ENCODE results near the gene ITGB1BP1.

The ITGB1BP1 gene

DNA sequence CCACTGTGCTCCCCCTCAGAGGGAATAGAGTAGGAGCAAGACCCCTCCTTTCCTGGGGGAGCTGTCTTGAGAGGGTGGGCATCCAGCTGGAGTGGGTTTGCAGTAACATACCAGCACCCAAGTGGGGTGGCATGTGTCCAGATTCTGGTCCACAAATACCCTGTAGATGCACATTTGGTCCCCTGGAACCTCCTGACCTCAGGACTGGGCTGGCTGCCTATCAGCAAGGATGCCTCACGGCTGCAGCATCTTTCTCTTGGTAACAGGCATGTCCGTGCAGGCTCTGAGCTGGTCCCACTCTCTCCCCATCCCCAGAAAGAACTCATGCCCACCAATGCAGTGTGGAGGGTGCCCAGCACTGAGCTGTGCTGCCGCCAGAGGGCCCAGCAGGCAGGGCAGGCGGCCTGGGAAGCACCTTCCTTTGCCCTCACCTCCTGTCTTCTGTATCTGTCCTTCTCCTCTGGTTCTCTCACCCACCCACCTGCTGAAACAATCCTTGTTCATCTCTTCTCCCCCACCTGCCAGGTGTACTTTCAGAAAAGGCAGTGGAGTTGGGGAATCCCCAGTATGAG is 47.4 kb downstream of the ITGB1BP1 start:
- Histone ChIP-seq H3K4me3 (ENCODE audit: low read length) (no peak overlapping the region), H3K4me1 (ENCODE audit: low read length) (no peaks in the 10 kb centered on the region), H3K9me3 (replicated peaks; ENCODE audit: insufficient read depth, low read length) (no peaks in the 10 kb centered on the region), H3K9ac (ENCODE audit: low read length) (no peak overlapping the region), H3K27ac (ENCODE audit: low read length) (no peak overlapping the region), H3K36me3 (replicated peaks; ENCODE audit: insufficient read depth, low read length) (no peaks in the 10 kb centered on the region), H4K20me1 (ENCODE audit: insufficient read depth, low read length) (no peaks in the 10 kb centered on the region), H3K27me3 (replicated peaks; ENCODE audit: insufficient read depth, low read length) (no peaks in the 10 kb centered on the region), H3K79me2 (ENCODE audit: low read length) (no peaks in the 10 kb centered on the region), H3K9me2 (replicated peaks; ENCODE audit: insufficient read depth, low read length) (no peaks in the 10 kb centered on the region), H2AFZ (ENCODE audit: low read length) (no peak overlapping the region), H3F3A (ENCODE audit: insufficient read depth, low read length) (no peaks in the 10 kb centered on the region), H3K4me2 (ENCODE audit: low read depth, low read length) (no peak overlapping the region)
- no peak for DNase-seq
- TF ChIP-seq, protein P1, sequence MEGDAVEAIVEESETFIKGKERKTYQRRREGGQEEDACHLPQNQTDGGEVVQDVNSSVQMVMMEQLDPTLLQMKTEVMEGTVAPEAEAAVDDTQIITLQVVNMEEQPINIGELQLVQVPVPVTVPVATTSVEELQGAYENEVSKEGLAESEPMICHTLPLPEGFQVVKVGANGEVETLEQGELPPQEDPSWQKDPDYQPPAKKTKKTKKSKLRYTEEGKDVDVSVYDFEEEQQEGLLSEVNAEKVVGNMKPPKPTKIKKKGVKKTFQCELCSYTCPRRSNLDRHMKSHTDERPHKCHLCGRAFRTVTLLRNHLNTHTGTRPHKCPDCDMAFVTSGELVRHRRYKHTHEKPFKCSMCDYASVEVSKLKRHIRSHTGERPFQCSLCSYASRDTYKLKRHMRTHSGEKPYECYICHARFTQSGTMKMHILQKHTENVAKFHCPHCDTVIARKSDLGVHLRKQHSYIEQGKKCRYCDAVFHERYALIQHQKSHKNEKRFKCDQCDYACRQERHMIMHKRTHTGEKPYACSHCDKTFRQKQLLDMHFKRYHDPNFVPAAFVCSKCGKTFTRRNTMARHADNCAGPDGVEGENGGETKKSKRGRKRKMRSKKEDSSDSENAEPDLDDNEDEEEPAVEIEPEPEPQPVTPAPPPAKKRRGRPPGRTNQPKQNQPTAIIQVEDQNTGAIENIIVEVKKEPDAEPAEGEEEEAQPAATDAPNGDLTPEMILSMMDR (IDR thresholded peaks at IDR 0.05; ENCODE audit: low read length): no peak
- TF ChIP-seq EZH2 (optimal IDR thresholded peaks at IDR 0.05; ENCODE audit: low read depth, low read length): no peak
- TF ChIP-seq EZH2phosphoT487 (IDR thresholded peaks at IDR 0.05; ENCODE audit: low read length): no peak

DNA sequence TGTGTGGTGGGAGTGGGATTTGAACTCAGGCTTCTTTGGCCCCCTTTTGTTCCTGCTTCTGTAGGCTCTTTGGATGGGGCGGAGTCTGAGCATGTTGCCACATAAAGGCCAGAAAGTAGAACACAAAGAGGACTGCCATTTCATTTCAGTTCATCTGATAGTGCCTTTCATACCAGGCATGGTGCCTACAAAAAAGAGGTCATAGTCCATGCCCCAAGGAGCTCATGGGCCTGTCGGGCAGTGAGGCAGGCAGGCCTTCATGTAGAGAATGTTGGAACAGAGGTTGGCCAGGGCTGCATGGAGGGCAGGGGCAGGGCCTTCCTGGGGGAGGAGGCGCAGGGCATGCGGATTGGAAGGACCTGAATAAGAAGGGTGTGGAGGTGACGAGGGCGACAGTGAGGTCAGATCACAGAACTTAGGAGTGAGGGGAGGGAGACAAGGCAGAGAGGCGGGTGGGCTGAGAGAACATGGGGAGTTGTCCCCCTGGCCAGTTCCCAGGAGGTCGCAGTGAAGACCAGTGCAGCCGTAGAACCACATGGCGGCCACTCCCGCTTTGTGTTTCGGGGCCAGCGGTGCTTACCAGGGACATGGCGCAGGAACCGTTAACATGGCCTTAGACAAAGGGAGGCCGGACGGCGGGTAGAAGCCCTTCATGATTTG is 49.1 kb downstream of the ITGB1BP1 start:
- Histone ChIP-seq H3K27ac (ENCODE audit: low read length) (no peak overlapping the region), H3K4me2 (ENCODE audit: low read depth, low read length) (no peak overlapping the region), H4K20me1 (ENCODE audit: insufficient read depth, low read length) (no peaks in the 10 kb centered on the region), H3K27me3 (replicated peaks; ENCODE audit: insufficient read depth, low read length) (no peaks in the 10 kb centered on the region), H3K4me1 (ENCODE audit: low read length) (no peaks in the 10 kb centered on the region), H3K79me2 (ENCODE audit: low read length) (no peaks in the 10 kb centered on the region), H3K9ac (ENCODE audit: low read length) (no peak overlapping the region), H3K4me3 (ENCODE audit: low read length) (no peak overlapping the region), H3K9me3 (replicated peaks; ENCODE audit: insufficient read depth, low read length) (no peaks in the 10 kb centered on the region), H3F3A (ENCODE audit: insufficient read depth, low read length) (no peaks in the 10 kb centered on the region), H3K36me3 (replicated peaks; ENCODE audit: insufficient read depth, low read length) (no peaks in the 10 kb centered on the region), H3K9me2 (replicated peaks; ENCODE audit: insufficient read depth, low read length) (no peaks in the 10 kb centered on the region), H2AFZ (ENCODE audit: low read length) (no peak overlapping the region)
- no peak for DNase-seq
- TF ChIP-seq, protein P1 (IDR thresholded peaks at IDR 0.05; ENCODE audit: low read length): no peak
- TF ChIP-seq EZH2phosphoT487 (IDR thresholded peaks at IDR 0.05; ENCODE audit: low read length) (no peak), EZH2 (optimal IDR thresholded peaks at IDR 0.05; ENCODE audit: low read depth, low read length) (no peak)

DNA sequence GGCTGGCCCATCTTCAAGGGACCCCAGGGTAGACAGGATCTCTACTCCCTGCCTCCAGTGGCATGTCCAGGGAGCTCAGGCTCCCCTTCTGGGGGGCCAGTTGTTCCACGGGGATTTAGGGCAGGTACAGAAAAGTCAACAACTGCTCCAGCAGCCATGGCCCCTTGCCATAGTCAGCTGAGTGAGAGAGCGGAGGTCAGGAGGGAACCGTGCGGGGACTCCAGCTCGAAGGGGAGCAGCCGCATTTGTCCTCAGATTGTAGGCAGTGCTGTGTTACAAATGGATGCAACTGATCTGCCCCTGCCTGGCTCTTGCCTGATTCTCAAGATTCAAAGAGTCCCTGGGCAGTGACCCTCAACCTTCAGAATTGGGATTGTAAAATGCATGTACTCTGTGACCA is 49.9 kb downstream of the ITGB1BP1 start:
- H2AFZ ChIP-seq (ENCODE audit: low read length): no peak overlapping the region
- no peaks in the 10 kb centered on the region for H3K27me3 ChIP-seq (replicated peaks; ENCODE audit: insufficient read depth, low read length)
- H3K9me3 ChIP-seq (replicated peaks; ENCODE audit: insufficient read depth, low read length): no peaks in the 10 kb centered on the region
- no peak overlapping the region for H3K4me3 ChIP-seq (ENCODE audit: low read length)
- H3K79me2 ChIP-seq (ENCODE audit: low read length): no peaks in the 10 kb centered on the region
- H3K36me3 ChIP-seq (replicated peaks; ENCODE audit: insufficient read depth, low read length): 0 out of 2 replicates have a peak, but pooled peaks cover under 1% of the 10 kb centered on the region
- no peak overlapping the region for H3K27ac ChIP-seq (ENCODE audit: low read length)
- no peaks in the 10 kb centered on the region for H3F3A ChIP-seq (ENCODE audit: insufficient read depth, low read length)
- H3K9me2 ChIP-seq (replicated peaks; ENCODE audit: insufficient read depth, low read length): no peaks in the 10 kb centered on the region
- H4K20me1 ChIP-seq (ENCODE audit: insufficient read depth, low read length): no peaks in the 10 kb centered on the region
- no peak for DNase-seq
- no peaks in the 10 kb centered on the region for H3K4me1 ChIP-seq (ENCODE audit: low read length)
- H3K4me2 ChIP-seq (ENCODE audit: low read depth, low read length): no peak overlapping the region
- H3K9ac ChIP-seq (ENCODE audit: low read length): no peak overlapping the region
- TF ChIP-seq EZH2 (optimal IDR thresholded peaks at IDR 0.05; ENCODE audit: low read depth, low read length): no peak
- TF ChIP-seq, protein P1 (IDR thresholded peaks at IDR 0.05; ENCODE audit: low read length): no peak
- no peak for TF ChIP-seq EZH2phosphoT487 (IDR thresholded peaks at IDR 0.05; ENCODE audit: low read length)

All from MM.1S (cell line).